Measurements from ENCODE around the gene FAF1.

GRCh38 chr1:50415235-50416149, 544.6 kb downstream of the FAF1 start:
- no peak for TF ChIP-seq CTCF (IDR thresholded peaks at IDR 0.05)
- TF ChIP-seq POLR2A (IDR thresholded peaks at IDR 0.05), result no peak
